Ishikawa (cell line): Measurements from ENCODE around the gene COMMD3.

Experiments used
- EP300 ChIP-seq: IDR thresholded peaks from 2 replicates; pipeline ENCODE4 v1.6.1; 2012; ENCODE audit warnings: borderline replicate concordance
- MAX ChIP-seq: IDR thresholded peaks from 2 replicates; pipeline ENCODE4 v1.6.1; 2012
- RAD21 ChIP-seq: IDR thresholded peaks from 2 replicates; pipeline ENCODE4 v1.6.1; 2012; ENCODE audit warnings: low read depth
- REST ChIP-seq: IDR thresholded peaks from 2 replicates; pipeline ENCODE4 v1.6.1; 2012; ENCODE audit warnings: low read depth, mild to moderate bottlenecking
- TAF1 ChIP-seq: IDR thresholded peaks from 2 replicates; pipeline ENCODE4 v1.6.1; 2012; ENCODE audit warnings: low read depth, mild to moderate bottlenecking
- TEAD4 ChIP-seq: IDR thresholded peaks from 2 replicates; pipeline ENCODE4 v1.6.1; 2012
- YY1 ChIP-seq: IDR thresholded peaks from 2 replicates; pipeline ENCODE4 v1.6.1; 2012; ENCODE audit warnings: low read depth

DNA sequence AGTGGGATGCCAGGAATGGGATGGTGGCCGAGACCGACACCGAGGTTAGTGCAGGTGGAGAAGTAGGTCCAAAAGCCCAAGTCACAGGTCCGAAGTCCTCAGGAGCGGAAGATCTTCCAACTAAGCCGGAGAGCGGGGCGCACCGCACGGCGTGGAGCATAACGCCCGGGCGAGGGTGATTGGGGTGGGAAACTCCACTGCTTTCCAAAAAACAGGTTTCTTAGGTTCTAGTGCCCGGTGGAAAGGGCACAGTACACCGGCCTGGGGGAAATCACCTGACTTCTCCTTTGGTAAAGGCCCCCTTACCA is 17.7 kb downstream of the COMMD3 start:
- TF ChIP-seq EP300, result no peak
- no peak for TF ChIP-seq TAF1
- no peak for TF ChIP-seq REST
- TF ChIP-seq TEAD4, result no peak
- no peak for TF ChIP-seq YY1
- no peak for TF ChIP-seq RAD21
- TF ChIP-seq MAX, result no peak
